HG02852 (cell line): Measurements from ENCODE around the gene RPRD2.
"Not testable (repeated sequence)": the region's sequence is repeated elsewhere in the genome, so short reads cannot be mapped to it uniquely, and the experiment has no call there.

ENCODE experiments used
- ATAC-seq: cut with Tn5 transposase; IDR thresholded peaks from one replicate; pipeline ENCODE4 v1.9.1; 2021; ENCODE audit warnings: mild to moderate bottlenecking, moderate library complexity; ENCODE audit not compliant: unreplicated experiment

Gene RPRD2

DNA sequence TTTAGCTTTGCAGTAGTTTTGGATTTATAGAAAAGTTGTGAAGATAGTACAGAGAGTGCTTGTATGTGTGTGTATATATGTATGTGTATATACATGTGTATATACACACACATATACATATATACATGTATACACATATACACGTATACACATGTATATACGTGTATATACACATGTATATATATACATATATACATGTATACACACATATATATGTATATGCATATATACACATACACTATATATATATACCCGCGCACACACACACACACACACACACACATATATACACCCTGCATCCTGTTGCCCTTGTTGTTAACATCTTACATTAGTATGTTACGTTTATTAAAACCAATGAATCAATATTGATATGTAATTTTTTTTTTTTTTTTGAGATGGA is 24.3 kb downstream of the RPRD2 start:
- ATAC-seq: no peak

DNA sequence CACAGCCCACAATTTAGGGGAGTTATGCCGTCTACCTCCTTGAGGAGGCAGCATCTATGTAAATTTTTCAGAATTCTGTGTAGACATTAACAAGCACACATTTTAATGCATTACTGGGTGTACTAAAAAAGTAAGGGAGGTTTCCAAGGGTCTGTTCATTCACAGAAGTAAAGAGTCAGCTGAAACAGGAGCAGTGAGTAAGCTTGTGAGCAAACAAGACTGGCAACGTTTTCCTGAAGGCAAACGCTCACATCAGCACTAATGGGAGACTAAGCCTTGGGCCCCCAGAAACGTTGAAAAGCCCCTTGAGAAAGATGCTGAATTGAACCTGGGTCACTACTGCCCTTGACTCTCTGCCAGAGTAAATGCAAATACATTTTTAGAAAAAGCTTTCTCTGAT is 25.7 kb downstream of the RPRD2 start:
- ATAC-seq: no peak

DNA sequence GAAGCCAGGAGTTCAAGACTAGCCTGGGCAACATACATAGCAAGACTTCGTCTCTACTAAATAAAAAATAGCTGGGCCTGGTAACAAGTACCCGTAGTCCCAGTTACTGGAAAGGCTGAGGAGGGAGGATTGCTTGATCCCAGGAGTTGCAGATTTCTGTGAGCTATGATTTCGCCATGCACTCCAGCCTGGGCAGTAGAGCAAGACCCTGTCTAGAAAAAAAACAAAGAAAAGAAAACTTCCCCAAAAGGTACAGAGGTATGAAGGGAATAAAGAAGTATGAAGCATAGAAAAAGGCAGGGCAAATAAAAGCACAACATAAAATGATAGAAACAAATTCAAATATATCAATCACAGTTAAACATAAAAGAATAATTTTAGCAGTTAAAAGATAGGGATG is 28.7 kb downstream of the RPRD2 start:
- no peak for ATAC-seq

DNA sequence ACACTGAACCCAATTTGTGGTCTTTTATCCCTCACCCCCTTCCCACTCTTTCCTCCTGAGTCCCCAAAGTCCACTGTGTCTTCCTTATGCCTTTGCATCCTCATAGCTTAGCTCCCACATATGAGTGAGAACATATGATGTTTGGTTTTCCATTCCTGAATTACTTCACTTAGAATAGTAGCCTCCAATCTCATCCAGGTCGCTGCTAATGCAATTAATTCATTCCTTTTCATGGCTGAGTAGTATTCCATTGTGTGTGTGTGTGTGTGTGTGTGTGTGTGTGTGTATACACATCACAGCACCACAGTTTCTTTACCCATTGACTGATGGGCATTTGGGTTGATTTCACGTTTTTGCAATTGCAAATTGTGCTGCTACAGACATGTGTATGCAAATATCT is 31.2 kb downstream of the RPRD2 start:
- not testable (repeated sequence) for ATAC-seq

DNA sequence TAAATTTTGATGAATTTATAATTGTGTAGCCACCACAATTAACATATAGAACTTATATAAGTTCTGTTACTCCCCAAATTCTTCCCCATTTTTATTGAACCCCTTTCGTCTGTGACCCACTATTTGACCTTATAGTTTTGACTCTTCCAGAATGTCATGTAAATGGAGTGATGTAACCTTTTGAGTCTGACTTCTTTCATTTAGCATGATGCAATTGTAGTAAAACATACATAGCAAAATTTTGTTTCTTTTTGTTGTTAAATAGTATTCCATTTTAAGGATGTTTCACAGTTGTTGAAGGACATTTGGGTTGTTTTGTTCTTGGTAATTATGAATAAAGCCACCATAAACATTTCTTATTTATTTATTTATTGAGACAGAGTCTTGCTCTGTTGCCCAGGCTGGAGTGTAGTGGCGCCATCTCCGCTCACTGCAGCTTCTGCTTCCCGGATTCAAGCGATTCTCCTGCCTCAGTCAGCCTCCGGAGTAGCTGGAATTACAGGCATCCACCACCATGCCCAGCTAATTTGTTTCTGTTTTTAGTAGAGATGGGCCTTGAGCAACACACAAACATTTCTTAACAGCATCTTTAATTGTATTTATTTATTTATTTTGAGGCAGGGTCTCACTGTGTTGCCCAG is 33.6 kb downstream of the RPRD2 start:
- no peak for ATAC-seq

- ATAC-seq: no peak
Measured at GRCh38 chr1:150404465-150404864, 40.5 kb downstream of the RPRD2 start.

DNA sequence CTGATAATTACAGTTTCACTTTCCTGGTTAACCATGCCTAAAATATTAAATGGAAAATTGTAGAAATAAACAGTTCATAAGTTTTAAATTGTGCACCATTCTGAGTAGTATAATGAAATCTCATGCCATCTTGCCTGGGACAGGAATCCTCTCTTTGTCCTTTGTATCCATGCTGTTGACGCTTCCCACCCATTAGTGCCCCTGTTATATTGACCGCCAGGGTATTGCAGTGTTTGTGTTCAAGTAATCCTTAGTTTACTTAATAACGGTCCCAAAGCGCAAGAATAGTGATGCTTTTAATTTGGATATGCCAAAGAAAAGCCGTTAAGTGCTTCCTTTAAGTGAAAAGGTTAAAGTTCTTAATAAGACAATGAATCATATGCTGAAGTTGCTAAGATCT is 41.7 kb downstream of the RPRD2 start:
- ATAC-seq: no peak

DNA sequence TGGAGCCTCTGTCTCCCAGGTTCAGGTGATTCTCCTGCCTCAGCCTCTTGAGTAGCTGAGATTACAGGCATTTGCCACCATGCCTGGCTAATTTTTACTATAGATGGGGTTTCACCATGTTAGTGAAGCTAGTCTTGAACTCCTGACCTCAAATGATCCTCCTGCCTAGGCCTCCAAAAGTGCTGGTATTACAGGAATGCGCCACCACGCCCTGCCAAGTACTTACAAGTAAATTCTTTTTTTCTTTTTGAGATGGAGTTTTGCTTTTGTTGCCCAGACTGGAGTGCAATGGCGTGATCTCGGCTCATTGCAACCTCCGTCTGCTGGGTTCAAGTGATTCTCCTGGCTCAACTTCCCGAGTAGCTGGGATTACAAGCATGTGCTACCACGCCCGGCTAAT is 42.5 kb downstream of the RPRD2 start:
- ATAC-seq: no peak

GRCh38 chr1:150407330-150407729 is 43.4 kb downstream of the RPRD2 start:
- ATAC-seq: no peak

- no peak for ATAC-seq
Measured at GRCh38 chr1:150408800-150409199, 44.9 kb downstream of the RPRD2 start.

- no peak for ATAC-seq
Measured at GRCh38 chr1:150409504-150410362, 45.8 kb downstream of the RPRD2 start.

DNA sequence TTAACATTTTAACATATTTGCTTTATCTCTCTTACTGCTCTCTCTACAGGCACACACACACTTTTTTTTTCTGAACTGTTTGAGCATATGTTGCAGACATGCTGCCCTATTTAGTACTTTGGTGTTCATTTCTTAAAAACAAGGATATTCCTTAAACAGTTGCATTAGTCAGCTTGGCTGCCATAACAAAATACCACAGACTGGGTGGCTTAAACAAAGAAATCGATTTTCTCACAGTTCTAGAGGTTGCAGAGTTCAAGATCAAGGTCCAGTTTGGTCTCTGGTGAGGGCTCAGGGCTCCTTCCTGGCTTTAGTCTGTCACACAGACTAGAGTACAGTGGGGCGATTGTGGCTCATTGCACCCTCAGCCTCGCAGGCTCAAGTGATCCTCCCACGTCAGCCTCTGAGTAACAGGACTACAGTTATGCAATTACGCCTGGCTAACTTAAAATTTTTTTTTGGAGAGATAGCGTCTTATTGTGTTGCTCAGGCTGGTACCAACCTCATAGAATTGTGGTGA is 46.7 kb downstream of the RPRD2 start:
- ATAC-seq: no peak

DNA sequence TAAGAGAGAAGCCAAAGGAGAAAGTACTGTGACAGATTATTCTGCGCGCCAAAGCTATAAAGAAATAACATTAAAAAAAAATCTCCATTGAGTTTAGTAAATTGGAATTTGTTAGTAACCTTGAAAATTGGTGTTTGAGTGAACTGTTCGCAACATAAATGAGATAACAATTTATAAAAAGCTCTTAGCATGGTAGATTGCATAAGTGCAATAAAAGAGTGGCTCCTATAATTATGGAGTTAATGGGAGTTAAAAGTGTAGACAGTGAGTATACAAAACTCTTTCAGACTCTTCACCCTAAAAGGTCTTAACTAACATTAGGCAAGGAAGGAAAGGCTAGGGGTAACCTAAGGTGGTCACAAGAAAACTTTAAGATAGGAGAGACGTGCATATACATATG is 50.6 kb downstream of the RPRD2 start:
- ATAC-seq: no peak

- no peak for ATAC-seq
Measured at GRCh38 chr1:150415800-150416199, 51.9 kb downstream of the RPRD2 start.

- ATAC-seq: no peak
Measured at GRCh38 chr1:150420560-150421265, 56.8 kb downstream of the RPRD2 start.

DNA sequence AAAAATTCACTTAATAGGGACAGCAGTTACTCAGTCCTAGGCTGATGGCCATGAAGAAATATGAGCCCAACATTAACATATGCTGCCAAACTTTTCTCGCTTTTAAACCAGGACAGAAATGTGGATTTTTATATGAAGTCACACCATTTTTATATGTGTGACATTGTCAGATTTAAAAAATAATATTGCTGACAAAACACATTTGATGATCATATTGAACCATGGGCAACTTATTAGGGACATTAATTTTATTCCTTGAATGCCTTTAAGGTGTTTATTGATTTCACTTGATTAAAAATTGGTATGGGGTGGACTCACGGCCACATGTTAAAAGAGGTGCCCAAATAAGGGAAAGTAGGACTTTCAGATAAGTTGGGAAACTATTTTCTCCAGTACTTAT is 58.6 kb downstream of the RPRD2 start:
- no peak for ATAC-seq

DNA sequence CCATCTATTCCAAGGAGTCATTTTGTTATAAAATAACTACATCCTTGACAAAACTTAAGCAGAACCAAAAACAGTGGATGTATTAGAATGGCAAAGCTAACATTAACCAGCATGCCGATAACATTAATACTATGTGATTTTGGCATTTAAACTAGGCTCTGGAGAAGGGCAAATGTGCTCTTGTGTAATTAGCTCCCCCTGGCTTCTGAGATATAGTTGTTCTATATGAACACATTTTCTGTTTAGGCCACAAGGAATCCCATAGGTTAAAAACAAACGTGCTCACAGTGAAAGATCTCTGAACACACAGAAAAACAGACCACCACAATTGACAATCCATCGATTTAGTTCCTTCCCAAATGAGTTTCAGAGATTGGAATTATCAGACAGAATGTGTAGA is 65.9 kb downstream of the RPRD2 start:
- ATAC-seq: no peak

DNA sequence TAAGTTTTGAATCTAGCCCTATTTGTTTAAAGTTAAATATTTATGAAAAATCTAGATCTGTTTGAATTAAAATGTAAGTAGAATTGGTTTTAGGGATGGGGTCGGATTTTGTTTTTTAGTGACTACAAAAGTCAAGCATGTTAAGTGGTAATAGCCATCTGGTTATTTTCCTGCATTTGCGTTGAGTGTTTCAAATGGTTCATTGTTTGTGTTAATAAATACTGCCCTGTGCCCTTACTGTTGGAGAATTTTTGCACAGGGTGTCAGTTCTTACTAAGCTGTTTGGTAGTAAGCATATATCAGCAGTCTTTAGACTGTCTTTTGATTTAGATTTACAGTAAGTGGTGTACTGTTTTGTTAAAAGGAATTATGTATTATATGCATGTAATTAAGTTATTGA is 77.2 kb downstream of the RPRD2 start:
- ATAC-seq: no peak

DNA sequence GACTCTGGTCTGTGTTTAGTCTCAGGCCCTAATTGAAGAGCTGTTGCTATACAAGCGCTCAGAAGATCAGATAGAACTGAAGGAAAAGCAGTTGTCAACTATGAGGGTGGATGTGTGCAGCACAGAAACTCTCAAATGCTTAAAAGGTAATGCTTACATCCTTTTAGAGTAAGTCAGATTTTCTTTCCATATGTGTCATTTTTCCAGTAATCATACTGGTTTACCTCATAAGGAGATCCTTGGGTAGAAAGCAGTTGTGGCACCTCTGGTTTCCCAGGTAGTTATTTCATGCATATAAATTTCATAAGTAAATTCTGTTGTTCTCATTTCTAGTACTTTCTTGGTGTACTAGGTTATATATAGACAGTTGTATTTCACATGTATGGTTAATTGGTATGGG is 80.3 kb downstream of the RPRD2 start:
- no peak for ATAC-seq

GRCh38 chr1:150456146-150456647 is 92.2 kb downstream of the RPRD2 start:
- ATAC-seq: no peak

GRCh38 chr1:150464422-150464826 is 100.5 kb downstream of the RPRD2 start:
- no peak for ATAC-seq
